ENCODE results near the gene SH2D3A.

The SH2D3A gene

GRCh38 chr19:6773323-6773931 lies 6.2 kb upstream of the SH2D3A start:
- no peaks in the 10 kb centered on the region for H3K36me3 ChIP-seq (ENCODE audit: control insufficient read depth in 2 of 2, insufficient read depth in 1 of 2, low read length in 2 of 2)
- H3K4me3 ChIP-seq (ENCODE audit: low read depth, low read length), result no peak overlapping the region
- CTCF ChIA-PET, result no interaction called here
- TF ChIP-seq ZBTB20 (tag by site-specific recombination; IDR thresholded peaks at IDR 0.05) (peak; percentile 60), REPIN1 (tag by site-specific recombination; IDR thresholded peaks at IDR 0.05; ENCODE audit: low read depth) (no peak), ZNF433 (tag by site-specific recombination; IDR thresholded peaks at IDR 0.05; ENCODE audit: low read depth) (no peak)
- TF ChIP-seq, protein P1, sequence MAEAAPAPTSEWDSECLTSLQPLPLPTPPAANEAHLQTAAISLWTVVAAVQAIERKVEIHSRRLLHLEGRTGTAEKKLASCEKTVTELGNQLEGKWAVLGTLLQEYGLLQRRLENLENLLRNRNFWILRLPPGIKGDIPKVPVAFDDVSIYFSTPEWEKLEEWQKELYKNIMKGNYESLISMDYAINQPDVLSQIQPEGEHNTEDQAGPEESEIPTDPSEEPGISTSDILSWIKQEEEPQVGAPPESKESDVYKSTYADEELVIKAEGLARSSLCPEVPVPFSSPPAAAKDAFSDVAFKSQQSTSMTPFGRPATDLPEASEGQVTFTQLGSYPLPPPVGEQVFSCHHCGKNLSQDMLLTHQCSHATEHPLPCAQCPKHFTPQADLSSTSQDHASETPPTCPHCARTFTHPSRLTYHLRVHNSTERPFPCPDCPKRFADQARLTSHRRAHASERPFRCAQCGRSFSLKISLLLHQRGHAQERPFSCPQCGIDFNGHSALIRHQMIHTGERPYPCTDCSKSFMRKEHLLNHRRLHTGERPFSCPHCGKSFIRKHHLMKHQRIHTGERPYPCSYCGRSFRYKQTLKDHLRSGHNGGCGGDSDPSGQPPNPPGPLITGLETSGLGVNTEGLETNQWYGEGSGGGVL (tag by site-specific recombination; IDR thresholded peaks at IDR 0.05), result peak; percentile 46; the same call in 1 of the 2 replicates
- no peaks in the 10 kb centered on the region for H3K9me3 ChIP-seq (ENCODE audit: control insufficient read depth, insufficient read depth, low read depth, low read length)
- H3K27ac ChIP-seq (ENCODE audit: extremely low read depth, low read depth, low read length), result no peak overlapping the region
- H3K4me1 ChIP-seq (ENCODE audit: control insufficient read depth, insufficient read depth, low read length), result no peaks in the 10 kb centered on the region
- POLR2A ChIA-PET, result no interaction called here

DNA sequence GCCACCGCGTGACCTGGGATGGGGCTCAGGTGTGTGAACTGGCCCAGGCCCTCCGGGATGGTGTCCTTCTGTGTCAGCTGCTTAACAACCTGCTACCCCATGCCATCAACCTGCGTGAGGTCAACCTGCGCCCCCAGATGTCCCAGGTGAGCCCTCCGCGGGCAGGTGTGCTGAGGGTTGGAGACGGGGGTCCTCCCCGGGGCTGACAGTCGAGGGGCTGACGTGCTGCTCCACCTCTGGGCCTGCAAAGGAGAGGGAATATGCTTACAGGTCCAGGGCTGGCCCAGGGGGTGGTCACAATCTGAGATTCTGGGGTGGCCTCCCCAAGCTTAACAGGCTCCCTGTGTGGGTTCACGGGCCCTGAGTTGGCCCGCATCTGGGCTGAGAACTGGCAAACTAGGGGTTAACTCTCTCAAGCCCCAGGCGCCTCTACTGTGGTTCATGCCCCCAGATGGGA lies 5.7 kb upstream of the SH2D3A start:
- CTCF ChIA-PET, result interaction anchor here (0.6 to 1.8 kb wide), 3 partner anchors 35 to 256 kb away, joined by 3 to 9 read pairs (median 3); partner anchors contain the start of gene GPR108
- H3K27ac ChIP-seq (ENCODE audit: extremely low read depth, low read depth, low read length), result no peak overlapping the region
- no peak overlapping the region for H3K4me3 ChIP-seq (ENCODE audit: low read depth, low read length)

DNA sequence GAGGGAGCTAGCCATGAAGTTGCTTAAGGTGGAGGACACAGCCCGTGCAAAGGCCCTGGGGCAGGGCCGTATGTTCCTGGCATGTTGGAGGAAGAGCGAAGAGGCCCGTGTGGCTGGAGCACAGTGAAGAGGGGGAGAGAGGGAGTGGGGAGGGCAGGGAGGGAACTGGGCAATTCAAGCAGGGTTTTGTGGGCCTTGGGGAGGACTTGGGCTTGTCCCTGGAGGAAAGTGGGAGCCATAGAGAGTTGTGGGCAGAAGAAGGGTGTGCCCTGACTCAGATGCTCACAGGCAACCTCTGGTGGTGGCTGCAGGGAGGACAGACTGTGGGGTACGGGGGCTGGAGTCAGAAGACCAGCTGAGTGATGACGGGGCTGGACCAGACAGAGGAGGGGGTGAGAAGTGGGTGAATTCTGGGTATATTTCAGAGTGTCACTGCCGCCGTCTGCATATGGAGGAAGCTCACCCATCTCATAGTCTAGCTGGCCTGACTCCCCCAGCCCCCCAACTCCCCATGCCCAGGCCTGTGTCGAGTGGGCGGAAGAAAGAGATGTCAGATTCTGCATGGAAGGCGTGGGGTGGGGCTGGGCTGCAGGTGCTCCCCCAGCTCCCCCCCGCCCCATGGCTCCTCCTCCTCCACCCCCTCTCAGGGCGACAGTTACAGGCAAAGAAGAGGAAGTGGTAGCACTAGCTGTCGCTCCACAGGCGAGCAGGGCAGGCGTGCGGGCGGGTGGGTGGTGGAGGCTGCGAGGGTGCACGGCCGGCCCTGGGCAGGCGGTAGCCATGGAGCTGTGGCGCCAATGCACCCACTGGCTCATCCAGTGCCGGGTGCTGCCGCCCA lies 5.0 kb upstream of the SH2D3A start, which contains the start of gene VAV1:
TSS of gene VAV1 (plus strand) at position 681 of the 838 bp plus-strand sequence. CDS start at position 781, 100 bp downstream.
- H3K4me1 ChIP-seq (ENCODE audit: control insufficient read depth, insufficient read depth, low read length), result no peaks in the 10 kb centered on the region; the same call in 1 of the 2 replicates
- CTCF ChIA-PET, result interaction anchor here (0.6 to 1.8 kb wide), 5 partner anchors 35 to 255 kb away, joined by 3 to 9 read pairs (median 4); partner anchors contain the start of gene GPR108
- H3K36me3 ChIP-seq (ENCODE audit: control insufficient read depth in 2 of 2, insufficient read depth in 1 of 2, low read length in 2 of 2), result no peaks in the 10 kb centered on the region
- H3K4me3 ChIP-seq (ENCODE audit: low read depth, low read length), result no peak within 1 kb of the TSS
- POLR2A ChIA-PET, result no interaction called here
- H3K27ac ChIP-seq (ENCODE audit: extremely low read depth, low read depth, low read length), result no peak within 1 kb of the TSS
- H3K9me3 ChIP-seq (ENCODE audit: control insufficient read depth, insufficient read depth, low read depth, low read length), result no peaks in the 10 kb centered on the region
- TF ChIP-seq ZNF221 (tag by site-specific recombination; IDR thresholded peaks at IDR 0.05; ENCODE audit: borderline replicate concordance) (no peak), ZNF16 (tag by site-specific recombination; IDR thresholded peaks at IDR 0.05; ENCODE audit: low read depth) (peak; percentile 87), ZFHX2 (tag by site-specific recombination; conservative IDR thresholded peaks at IDR 0.05) (peak; percentile 57; the same call in 1 of the 2 replicates), ZNF211 (tag by site-specific recombination; IDR thresholded peaks at IDR 0.05; ENCODE audit: low read depth) (no peak), ZNF2 (tag by site-specific recombination; IDR thresholded peaks at IDR 0.05) (no peak), ZNF473 (tag by site-specific recombination; IDR thresholded peaks at IDR 0.05) (no peak), ZNF660 (tag by site-specific recombination; IDR thresholded peaks at IDR 0.05) (no peak), KLF8 (tag by site-specific recombination; IDR thresholded peaks at IDR 0.05) (no peak), ZNF157 (tag by site-specific recombination; IDR thresholded peaks at IDR 0.05) (no peak), ZNF777 (tag by site-specific recombination; IDR thresholded peaks at IDR 0.05; ENCODE audit: borderline replicate concordance) (no peak), SETDB1 (IDR thresholded peaks at IDR 0.05; ENCODE audit: insufficient read length, low read length) (no peak), ZNF560 (tag by site-specific recombination; IDR thresholded peaks at IDR 0.05; ENCODE audit: borderline replicate concordance) (no peak), ZNF529 (tag by site-specific recombination; IDR thresholded peaks at IDR 0.05; ENCODE audit: insufficient replicate concordance) (no peak), ZFP37 (tag by site-specific recombination; IDR thresholded peaks at IDR 0.05) (no peak), ZNF19 (tag by site-specific recombination; IDR thresholded peaks at IDR 0.05; ENCODE audit: low read depth) (no peak), PRDM1 (tag by site-specific recombination; IDR thresholded peaks at IDR 0.05) (no peak), ZNF677 (tag by site-specific recombination; IDR thresholded peaks at IDR 0.05) (no peak)
- TF ChIP-seq, protein P2, sequence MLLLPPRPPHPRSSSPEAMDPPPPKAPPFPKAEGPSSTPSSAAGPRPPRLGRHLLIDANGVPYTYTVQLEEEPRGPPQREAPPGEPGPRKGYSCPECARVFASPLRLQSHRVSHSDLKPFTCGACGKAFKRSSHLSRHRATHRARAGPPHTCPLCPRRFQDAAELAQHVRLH (tag by site-specific recombination; IDR thresholded peaks at IDR 0.05), result 0 out of 2 replicates have a peak, but pooled peaks have one; percentile 36
- TF ChIP-seq, protein P3, sequence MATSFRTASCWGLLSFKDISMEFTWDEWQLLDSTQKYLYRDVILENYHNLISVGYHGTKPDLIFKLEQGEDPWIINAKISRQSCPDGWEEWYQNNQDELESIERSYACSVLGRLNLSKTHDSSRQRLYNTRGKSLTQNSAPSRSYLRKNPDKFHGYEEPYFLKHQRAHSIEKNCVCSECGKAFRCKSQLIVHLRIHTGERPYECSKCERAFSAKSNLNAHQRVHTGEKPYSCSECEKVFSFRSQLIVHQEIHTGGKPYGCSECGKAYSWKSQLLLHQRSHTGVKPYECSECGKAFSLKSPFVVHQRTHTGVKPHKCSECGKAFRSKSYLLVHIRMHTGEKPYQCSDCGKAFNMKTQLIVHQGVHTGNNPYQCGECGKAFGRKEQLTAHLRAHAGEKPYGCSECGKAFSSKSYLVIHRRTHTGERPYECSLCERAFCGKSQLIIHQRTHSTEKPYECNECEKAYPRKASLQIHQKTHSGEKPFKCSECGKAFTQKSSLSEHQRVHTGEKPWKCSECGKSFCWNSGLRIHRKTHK (tag by site-specific recombination; IDR thresholded peaks at IDR 0.05), result no peak
- TF ChIP-seq, protein P4, sequence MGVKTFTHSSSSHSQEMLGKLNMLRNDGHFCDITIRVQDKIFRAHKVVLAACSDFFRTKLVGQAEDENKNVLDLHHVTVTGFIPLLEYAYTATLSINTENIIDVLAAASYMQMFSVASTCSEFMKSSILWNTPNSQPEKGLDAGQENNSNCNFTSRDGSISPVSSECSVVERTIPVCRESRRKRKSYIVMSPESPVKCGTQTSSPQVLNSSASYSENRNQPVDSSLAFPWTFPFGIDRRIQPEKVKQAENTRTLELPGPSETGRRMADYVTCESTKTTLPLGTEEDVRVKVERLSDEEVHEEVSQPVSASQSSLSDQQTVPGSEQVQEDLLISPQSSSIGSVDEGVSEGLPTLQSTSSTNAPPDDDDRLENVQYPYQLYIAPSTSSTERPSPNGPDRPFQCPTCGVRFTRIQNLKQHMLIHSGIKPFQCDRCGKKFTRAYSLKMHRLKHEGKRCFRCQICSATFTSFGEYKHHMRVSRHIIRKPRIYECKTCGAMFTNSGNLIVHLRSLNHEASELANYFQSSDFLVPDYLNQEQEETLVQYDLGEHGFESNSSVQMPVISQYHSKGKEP (tag by site-specific recombination; IDR thresholded peaks at IDR 0.05), result no peak

More for the DNA sequence above, 5.7 kb upstream of the SH2D3A start:
- no peaks in the 10 kb centered on the region for H3K9me3 ChIP-seq (ENCODE audit: control insufficient read depth, insufficient read depth, low read depth, low read length)
- POLR2A ChIA-PET, result no interaction called here
- no peaks in the 10 kb centered on the region for H3K4me1 ChIP-seq (ENCODE audit: control insufficient read depth, insufficient read depth, low read length)
- no peaks in the 10 kb centered on the region for H3K36me3 ChIP-seq (ENCODE audit: control insufficient read depth in 2 of 2, insufficient read depth in 1 of 2, low read length in 2 of 2)
- no peak for TF ChIP-seq ZNF664 (tag by site-specific recombination; IDR thresholded peaks at IDR 0.05)
- no peak for TF ChIP-seq PRDM1 (tag by site-specific recombination; IDR thresholded peaks at IDR 0.05)
- no peak for TF ChIP-seq ZSCAN16 (tag by site-specific recombination; IDR thresholded peaks at IDR 0.05)
- no peak for TF ChIP-seq ZEB2 (tag by site-specific recombination; IDR thresholded peaks at IDR 0.05)
- TF ChIP-seq GLIS1 (tag by site-specific recombination; IDR thresholded peaks at IDR 0.05), result no peak

Measured in HEK293 (cell line).